GM21723 (cell line): ENCODE data around the gene EPN3.

ENCODE experiments used
- ATAC-seq: cut with Tn5 transposase; IDR thresholded peaks from one replicate; pipeline ENCODE4 v1.9.1; 2021; ENCODE audit warnings: mild to moderate bottlenecking, moderate library complexity; ENCODE audit not compliant: unreplicated experiment

EPN3 gene

DNA sequence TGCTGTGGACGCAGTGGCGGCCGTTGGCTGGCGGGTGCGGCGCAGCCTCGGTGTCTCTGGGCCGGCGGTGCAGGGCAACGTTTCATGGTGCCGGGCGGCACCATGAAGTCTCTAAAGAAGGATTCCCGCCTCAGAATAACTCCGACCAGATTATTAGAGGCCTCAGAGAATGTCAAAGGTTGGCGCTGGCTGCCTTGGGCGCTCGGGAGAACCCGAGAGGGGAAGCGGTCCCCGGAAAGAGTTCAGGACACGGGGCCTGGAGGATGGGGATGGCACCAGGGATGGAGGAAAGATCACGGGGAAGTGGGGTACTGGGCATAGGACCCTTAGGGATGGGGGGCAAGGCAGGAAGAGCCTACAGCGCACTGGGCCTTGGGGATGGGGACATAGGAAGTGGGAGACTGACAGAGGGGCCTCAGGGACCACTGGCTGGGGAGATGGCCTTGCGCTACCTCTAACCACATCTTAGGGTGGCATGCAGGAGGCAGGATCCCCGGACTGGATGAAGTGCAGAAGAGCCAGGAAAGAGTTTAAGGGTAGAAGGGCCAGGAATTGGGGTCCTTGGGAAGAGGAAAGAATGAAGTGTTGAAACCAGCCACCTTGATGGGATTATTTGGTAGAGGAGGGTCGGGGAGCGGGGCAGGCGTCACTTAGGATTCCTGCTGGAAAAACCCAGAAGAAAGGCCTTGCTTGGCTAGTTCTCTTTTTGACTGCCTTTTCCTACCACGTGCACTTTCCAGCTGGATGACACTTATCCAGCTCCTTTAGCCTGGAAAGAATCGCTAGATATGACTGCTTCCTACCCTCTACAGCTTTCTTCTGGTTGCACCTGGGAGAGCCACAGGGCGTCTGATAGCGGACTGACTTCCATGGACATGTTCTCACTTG, 23.7 kb upstream of the EPN3 start:
- no peak for ATAC-seq

DNA sequence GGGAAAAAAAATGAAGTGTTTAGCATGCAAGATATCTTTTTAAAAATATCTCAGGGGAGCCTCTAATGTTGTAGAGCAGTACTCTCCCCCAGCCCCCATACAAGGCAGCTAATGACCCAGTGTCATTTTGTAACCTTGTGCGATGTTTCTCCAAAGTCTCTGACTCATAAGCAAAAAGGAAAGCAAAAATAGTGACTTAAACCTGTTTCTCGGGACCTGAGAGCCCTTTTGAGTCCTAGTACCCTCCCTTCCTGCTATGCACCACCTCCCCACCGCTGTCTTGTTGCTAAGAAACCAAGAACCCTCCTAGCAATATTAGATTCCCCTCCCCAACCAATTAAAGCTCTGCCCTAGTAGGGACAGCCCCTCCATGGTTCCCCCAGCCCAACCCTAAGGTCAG, 21.5 kb upstream of the EPN3 start:
- ATAC-seq = peak; percentile 73

DNA sequence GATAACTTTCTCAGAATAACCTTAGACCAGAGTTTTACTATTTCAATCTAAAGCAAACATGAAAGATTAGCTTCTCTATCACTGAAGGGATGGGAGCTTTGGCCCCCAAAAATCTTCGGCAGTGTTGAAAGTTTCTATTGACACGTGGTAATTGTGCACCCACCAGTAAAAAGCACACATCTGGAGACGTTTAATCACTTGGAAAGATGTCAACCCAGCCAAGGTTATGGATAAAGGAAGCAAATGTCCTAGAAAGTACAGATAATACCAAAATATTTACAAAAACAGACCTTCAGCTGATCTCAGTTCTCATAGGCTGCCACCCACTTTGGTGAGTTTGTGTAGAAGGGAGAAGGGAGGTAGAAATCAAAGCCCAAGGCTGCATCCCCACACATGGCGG, 19.0 kb upstream of the EPN3 start:
- ATAC-seq = no peak

DNA sequence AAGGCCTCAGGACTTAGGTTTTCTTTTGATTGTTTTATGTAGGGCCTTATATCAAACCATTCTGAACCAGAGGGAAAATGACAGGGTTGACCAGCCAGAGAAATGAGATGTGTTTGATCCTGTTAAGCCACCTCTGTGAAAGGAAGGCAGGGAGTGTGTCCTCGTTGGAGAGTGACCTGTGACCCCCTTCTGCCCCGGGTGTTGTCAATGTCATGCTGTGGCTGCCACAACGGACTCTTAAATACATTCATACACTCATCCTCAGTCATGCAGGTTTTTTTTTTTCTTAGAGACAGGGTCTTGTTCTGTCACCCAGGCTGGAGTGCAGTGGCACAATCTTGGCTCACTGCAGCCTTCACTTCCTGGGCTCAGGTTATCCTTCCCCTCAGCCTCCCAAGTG, 18.1 kb upstream of the EPN3 start:
- no peak for ATAC-seq

DNA sequence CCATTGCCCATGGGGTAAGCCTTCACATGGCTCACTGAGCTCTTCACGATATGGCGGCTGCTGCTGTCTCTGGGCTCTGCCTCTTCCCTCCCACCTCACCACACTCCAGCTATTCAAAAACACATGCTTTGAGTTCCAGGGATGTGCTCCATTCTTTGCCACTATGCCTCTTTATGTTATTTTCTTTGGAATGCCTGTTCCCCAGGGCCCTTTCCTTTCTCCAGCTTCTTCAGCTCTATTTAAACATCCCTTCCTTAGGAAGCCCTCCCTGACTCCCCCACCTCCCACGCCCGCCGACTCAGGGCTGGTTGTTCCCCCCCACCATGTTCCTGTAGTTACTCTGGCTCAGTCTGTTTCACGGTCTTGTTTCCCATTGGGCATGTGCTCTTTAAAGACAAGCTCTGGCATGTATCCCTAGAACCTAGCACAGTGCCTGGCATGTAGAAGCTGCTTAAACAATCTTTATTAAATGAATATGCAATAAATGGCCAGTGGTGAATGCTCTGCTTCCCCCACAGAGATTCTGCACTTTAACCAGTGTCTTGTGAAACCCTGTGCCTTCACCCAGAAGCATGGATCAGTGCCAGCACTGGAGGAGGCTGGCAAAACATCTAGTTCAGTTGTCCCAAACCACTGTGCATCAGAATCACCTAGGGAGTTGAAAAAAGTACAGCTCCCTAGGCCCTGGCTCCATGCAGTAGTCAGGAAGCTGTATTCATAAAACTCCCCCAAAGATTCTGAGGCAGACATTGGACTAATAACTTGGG, 17.4 kb upstream of the EPN3 start:
- no peak for ATAC-seq

DNA sequence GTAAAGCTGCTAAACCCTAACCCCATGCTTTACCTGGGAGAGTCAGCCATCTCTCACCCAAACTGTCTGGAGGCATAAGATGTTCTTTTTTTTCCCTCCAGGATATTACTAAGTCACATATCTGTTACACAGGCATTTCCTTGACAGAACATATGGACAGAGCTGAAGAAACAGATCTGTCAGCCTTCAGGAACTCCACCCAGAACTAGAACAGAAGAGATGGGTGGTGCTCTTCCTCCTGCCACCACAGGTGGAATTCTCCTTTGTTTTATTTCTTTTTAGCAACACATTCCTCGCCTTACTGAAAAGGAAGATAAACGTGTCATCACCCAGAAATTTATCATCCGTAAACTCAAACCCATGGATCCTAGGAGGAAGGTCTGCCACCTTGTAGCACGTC, 15.5 kb upstream of the EPN3 start:
- no peak for ATAC-seq

DNA sequence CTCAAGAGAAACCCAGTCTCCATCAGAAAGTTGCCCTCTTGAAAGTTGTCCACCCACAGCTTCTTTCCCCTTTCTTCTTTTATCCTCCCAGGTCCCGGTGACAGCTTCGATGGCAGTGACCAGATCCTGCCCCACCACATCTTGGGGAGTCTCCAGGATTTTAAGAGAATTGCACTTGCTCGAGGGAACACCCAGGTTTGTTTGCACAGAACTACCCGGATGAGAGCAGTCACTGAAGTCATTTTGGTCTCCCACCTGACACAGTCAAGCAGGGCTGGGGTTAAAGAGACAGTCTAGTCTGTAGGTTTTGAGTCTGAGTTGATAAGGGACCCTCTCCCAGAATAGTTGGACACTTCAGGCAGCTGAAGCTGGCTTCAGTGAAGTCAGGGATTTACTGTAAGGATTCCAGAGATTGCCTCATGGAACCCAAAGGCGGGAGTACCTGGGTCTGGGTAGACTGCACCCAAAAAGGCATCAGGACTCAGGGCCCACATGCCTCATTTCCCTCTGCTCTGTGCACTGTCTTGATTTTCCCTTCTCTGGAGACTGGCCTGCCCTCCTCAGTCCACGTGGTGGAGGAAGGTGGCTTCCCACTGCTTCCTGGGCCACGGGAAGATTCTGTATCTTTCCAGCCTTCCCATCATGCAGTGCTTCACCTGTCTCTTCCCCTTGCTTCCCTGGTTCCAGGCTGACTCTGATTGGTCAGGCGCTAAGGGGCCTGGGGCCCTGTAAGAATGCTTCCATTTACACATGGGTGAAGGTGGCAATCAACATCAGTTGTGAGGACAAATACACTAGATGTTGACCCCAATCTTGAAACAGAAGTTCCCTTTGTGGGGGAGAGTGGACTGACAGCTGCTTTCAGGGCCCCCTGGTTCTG, 14.8 kb upstream of the EPN3 start:
- no peak for ATAC-seq

DNA sequence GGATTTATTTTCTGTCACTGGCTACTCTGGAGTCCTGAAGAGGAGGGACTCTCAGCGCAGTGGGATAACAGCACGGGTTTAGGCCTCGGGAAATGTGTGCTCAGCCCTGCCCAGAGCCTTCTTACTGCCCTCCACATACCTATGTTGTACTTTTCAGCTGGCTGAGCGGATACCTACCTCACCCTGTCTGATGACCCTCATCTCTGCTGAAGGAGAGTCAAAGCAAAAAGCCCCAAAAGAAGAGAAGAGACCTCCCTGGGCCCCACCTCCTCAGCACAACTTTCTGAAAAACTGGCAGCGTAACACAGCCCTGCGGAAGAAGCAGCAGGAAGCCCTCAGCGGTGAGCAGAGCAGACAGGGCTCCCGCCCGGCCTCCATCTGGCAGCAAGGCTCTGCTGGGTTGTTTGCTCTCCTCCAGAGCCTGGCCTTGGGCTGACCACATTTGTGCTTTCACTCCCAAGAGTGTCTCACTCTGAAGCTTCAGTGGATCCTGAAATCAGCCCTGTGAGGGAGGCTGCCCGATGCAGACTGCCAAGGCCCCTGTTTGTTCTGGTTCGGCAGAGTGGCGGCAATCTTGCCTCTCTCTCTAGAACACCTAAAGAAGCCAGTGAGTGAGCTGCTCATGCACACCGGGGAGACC, 14.0 kb upstream of the EPN3 start:
- no peak for ATAC-seq

DNA sequence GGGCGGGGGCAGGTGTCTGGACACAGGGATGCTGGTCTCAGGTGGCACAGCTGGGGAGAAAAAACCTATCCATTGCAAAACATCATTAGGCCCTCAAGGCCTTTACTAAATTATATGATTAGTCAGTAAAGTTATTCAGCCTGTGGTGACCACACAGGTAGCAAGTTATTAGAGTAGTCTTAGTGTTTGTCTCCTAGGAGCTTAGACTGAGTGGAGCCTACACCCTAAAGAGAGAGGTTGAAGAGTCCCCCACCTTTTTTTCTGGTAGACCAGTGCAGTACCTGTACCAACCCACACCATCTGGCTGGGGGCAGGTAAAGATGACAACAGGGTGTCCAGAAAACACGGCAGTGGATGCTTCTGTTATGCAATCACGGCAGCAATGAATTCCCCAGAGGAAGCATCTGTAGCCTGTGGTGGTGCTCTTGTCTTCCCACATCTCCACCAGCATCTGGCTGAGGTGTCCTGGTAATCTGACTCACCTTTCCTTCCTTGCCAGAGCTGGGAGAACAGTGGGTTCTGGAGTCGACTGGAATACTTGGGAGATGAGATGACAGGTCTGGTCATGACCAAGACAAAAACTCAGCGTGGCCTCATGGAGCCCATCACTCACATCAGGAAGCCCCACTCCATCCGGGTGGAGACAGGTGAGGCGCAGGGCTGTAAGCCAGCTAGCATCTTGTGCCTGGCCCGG, 13.2 kb upstream of the EPN3 start:
- no peak for ATAC-seq

DNA sequence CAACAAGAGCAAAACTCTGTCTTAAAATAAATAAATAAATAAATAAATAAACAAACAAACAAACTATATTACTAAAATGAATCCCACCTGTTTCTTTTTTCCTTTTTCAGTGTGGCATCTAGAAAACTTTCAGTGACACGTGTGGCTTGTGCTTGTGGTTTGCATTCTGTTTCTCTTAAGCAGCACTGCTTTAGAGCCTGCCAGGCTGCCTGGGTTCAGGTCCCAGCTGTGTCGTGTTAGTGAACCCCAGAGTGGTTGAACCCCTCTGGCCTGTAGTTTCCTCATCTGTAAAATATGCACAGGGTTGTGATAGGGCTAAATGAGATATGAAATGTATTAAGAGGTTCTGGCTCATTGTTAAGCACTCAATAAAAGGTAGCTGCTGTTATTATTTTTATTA, 12.1 kb upstream of the EPN3 start:
- ATAC-seq = no peak

DNA sequence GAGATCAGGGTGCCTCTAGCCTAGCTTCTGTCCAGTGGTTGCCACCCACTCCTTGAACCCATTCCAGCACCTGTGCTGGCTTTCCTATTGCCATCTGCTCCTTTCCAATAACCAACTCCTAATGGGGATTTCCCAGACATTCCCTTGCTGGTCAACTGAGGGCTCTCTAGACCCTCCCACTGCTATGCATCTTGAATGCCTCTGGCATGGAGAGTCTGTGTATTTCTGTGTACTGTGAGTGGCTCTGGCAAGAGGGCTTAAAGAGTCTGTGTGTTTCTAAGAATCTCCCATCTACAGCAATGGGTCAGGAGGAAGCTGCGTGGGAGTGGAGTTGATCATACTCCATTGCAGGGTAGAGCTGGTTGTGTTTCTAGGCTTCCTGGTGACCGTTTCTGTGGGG, 11.0 kb upstream of the EPN3 start:
- no peak for ATAC-seq

DNA sequence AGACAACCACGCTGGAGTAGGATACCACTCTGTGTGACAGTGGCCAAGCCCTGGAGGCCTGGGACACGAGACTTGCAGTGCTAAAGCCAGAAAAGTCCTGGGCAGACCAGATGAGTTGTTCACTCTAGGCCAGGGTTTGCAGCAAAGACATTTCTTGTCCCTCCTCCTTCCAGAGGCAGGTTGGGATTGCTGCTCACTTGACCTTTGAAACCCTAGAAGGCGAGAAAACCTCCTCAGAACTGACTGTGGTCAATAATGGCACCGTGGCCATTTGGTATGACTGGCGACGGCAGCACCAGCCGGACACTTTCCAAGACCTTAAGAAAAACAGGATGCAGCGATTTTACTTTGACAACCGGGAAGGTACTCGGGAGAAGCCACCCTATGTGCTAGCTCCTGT, 9.8 kb upstream of the EPN3 start:
- no peak for ATAC-seq

DNA sequence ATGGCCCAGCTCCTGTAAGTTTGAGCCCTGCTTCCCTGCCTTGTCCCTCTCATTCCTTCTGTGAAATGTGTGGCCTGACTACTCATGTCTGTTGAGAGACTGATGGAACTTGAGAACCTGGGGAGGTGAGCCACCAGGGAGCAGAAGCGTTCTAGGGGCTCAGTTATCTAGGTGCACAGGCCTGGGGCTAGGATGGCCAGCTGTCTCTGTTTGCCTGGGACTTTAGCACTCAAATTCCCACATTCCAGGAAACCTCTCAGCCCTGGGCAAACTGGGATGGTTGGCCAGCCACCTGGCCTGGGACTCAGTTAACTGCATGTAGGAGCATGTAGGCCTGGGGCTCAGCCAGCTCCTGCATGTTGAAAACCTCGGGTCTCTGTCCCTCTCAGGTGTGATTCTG, 9.3 kb upstream of the EPN3 start:
- ATAC-seq = no peak

DNA sequence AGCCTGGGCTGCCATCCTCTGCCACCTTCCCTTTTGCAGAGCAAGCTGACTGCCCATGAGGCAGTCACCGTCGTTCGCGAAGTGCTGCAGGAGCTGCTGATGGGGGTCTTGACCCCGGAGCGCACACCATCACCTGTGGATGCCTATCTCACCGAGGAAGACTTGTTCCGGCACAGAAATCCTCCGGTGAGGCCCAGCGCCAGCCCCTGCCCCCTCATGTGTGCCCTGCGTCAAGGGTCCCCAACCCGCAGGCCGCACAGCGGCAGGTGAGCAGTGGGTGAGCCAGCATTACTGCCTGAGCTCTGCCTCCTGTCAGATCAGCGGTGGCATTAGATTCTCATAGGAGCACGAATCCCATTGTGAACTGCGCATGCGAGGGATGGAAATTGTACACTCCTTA, 7.7 kb upstream of the EPN3 start:
- ATAC-seq = no peak

DNA sequence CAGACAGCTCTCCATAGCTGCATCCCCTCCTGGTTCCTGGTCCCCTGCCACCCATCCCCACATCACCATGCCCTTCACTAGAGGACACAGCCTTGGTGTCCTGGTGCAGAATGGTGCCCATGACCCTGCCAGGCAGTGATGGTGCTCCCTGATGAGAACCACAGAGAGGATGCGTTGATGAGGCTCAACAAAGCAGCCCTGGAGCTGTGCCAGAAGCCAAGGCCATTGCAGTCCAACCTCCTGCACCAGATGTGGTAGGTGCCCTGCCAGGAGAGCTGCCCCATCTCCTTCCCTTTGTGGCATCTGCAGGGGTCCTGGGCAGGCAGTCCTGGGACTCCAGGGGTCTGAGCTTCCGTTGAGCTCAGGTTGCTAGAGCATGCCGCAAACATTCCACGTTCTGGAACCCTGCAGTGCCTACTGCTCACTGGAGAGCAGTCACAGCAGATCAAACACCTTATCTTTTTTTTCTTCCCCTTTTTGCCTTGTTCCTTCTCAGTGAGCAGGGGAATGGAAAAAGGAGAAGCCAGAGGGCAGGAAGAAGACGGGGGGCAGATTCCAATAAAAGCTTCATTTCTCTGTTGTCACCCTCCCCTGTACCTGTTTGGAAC, 5.3 kb upstream of the EPN3 start:
- ATAC-seq = no peak

DNA sequence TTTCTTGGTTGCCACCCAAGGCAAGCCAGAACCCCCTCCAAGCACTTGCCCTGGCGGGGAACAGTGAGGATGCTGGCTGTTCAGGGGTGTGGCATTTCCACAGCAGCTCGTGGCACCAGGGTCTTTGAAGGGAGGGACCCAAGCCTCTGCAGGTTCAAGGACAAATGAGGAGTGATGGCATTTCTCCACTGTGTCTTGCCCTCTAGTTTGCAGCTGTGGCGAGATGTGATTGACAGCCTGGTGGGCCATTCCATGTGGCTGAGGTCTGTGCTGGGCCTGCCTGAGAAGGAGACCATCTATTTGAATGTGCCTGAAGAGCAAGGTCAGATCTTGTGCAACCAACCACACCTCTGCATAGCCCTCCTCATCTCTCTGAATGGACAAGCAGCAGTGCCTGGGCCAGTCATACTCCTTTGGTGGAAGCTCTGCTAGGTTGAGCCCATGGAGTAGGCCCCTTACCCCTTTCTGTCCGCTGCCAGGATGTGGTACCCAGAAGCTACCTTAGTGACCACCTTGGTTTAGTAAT, 4.5 kb upstream of the EPN3 start:
- ATAC-seq = no peak

DNA sequence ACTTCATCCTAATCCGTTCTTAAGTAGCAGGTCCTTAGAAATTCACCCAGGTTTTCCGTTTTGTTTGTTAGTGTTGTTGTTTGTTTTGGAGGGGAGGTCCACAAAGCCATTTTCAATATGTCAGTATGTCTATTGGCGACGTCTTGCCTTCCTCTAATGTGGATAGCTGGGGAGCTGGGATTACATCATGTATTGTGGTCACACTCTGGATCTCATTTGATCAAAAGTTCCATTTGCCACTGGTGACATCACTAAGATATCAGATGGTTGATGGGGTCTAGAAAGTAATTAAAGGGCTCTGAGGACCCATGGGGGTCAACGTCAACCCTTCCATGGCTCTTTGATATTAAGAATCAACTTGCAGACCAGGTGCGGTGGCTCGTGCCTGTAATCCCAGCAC, 2.7 kb upstream of the EPN3 start:
- ATAC-seq = no peak

DNA sequence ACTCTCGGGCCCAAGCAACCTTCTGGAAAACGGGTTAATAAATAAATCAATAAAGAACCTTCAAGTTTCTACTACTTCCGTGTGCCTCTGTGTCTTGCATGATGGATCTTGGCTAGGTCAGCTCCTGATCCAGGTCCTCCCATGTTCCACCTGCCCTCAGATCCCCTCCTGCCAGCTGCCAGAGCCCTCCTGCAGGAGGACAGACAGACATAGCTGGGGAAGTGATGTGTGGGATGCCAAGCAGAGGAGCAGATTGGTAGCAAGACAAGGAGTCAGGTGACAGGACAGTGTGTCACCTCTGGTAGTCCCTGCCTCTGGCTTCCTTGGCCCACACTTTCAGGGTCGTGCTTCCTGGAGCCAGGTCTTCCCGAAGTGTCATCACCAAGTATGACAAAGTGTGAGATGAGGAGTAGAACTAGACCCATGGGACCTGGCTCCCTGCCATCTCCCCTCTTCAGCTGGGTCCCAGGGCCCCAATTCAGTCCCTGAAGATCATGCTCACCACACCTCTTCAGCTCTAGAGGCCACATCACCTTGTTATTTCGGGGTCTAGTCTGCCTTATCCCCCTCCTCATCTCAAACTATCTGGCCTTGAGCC, 1.0 kb upstream of the EPN3 start:
- no peak for ATAC-seq

DNA sequence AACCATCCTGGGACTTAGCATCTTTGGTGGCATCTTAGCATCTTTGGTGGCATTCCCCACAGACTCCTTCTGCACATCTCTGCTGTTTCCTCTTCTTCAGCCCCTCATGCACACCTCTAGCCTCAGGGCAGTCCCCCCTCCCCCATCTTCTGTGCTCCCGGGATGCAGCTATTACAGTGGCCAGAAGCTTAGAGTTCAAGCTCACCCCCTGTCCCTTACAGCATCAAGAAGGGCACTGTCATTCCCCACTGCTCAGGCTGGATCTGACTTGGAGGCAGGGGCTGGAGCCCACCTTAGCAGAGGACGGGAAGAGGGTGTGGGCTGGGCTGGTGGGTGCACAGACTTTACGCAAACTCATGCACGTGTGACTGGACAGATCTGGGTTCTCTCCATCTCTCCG, 650 bp downstream of the EPN3 start:
- no peak for ATAC-seq
